ENCODE data around the gene KIF13A.

DNA sequence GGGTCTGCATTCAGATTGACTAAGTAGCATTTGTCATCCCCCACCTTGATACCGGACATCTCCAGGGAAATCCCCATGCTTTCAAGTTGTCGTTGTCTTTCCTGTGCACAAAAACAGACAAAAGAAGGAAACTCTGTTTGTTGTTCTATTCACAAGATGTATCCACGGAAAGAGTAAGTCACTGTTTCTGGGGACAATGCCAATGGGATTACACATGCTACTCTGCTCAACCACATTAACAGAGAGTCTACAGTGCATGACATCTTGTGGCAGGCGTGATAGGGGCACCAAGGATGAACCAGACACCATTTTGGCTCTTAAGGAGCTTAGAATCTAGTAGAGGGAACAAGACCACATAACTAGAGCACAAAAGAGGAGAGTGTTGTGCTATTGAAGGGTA lies 156.3 kb downstream of the KIF13A start:
- no peak for TF ChIP-seq CTCF (IDR thresholded peaks at IDR 0.05)
- no peak for TF ChIP-seq POLR2A (IDR thresholded peaks at IDR 0.05)

All from prostate gland (tissue), 2 donors.